Measurements from ENCODE around the gene ARAP3.

The ARAP3 gene

DNA sequence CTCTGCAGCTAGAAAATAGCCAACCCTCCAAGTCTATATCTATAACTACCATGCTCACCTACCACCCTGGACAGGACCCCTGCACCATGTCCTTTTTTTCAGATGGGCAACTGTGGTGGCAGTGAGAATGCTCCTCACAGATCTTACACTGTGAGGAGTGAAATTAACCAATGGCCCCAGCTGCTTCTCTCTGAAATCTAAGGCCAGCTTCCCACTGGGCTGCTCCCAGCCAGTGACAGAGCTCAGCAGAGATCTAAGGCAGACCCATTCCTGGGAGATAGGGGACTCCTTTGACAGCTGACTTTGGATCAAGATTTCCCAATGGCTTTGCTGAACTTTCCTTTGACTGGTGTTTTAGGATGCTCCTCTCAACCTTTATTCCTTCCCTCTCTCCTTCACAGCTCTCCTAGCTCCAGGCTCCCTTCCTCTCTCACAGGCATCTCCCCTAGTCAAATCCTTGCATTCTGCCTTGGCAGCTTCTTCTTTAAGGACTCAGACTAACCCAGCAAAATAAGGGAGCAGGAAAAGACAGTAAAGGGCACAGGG, 1.6 kb upstream of the ARAP3 start:
- Histone ChIP-seq H3K9me3 (ENCODE audit: control extremely low read depth in 1 of 5, control insufficient read depth in 4 of 5, insufficient read depth in 2 of 5, low read depth in 1 of 5, low read length in 4 of 5) (no peaks in the 10 kb centered on the region), H3K36me3 (ENCODE audit: control insufficient read depth in 4 of 4, insufficient read depth in 4 of 4, low read length in 3 of 4) (no peaks in the 10 kb centered on the region), H3K27ac (ENCODE audit: insufficient read depth in 1 of 2, low read depth in 1 of 2, low read length in 2 of 2, poor library complexity in 1 of 2, severe bottlenecking in 2 of 2) (no peak overlapping the region), H3K4me3 (ENCODE audit: control insufficient read depth in 1 of 7, extremely low read depth in 1 of 7, insufficient read depth in 4 of 7, low read depth in 2 of 7, low read length in 6 of 7) (no peak overlapping the region), H3K4me1 (ENCODE audit: control extremely low read depth in 1 of 4, control insufficient read depth in 4 of 4, insufficient read depth in 4 of 4, low read length in 3 of 4) (peaks cover 7 to 29% (median 23%) of the 10 kb centered on the region in 4 experiments), H3K27me3 (replicated peaks in 2 of 5; ENCODE audit: control insufficient read depth in 4 of 5, insufficient read depth in 5 of 5, low read length in 4 of 5) (peaks cover 0 to 16% (median 2%) of the 10 kb centered on the region in 5 experiments)
- DNase-seq, result no peak
- ChIA-PET POLR2A (interaction anchor here (0.7 kb wide), 1 partner anchor 277 kb away, joined by 3 read pairs; no protein-coding TSS in a partner anchor), CTCF (interaction anchor here (0.9 to 2.9 kb wide), 11 partner anchors 8 to 285 kb away, joined by 3 to 28 read pairs (median 5); partner anchors contain the start of gene RNF14)

DNA sequence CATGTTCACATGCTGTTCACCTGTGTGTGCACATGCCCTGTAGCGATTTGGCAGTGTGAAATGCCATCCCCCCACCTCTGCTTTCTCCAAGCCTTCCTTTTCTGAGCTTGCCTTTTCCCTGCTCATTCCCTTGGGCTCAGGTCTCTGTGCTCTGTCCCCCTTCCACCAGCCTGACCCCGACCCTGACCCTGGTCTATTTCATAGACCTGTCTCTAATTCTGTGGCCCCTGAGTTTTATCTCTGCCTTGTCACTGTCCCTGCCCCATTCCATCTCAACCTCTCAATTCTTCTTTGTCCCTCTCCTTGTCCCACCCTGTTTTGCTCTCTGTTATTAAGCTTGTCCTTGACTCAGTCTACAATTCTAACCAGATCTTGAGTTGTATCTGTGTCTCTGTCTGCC, 735 bp downstream of the ARAP3 start:
- CTCF ChIA-PET, result interaction anchor here (0.6 to 2.9 kb wide), 5 partner anchors 11 to 279 kb away, joined by 3 to 10 read pairs (median 3); no protein-coding TSS in a partner anchor
- no peak overlapping the region for H3K27ac ChIP-seq (ENCODE audit: insufficient read depth in 1 of 2, low read depth in 1 of 2, low read length in 2 of 2, poor library complexity in 1 of 2, severe bottlenecking in 2 of 2)

DNA sequence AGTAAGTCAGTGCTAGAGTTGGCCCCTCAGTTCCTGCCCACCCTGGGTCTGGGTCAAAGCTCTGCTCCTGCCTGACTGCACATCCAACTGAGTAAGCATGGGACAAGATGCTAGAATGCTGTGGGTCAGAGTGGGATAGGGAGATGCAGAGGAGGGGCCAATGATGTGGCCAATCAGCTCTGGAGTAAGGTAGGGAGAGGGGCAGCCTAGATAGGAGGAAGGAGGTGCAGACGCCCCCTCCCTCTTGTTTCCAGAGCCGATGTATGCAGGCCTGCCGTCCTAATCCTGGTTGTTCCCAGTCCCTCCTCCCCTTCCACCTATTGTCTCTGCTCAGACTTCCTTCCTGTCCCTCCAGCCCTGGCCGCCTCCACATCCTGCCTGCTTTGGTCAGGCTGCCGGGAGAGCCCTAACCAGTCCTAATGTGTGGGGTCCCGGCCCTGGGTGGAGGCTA, 1.3 kb downstream of the ARAP3 start:
- Histone ChIP-seq H3K27me3 (replicated peaks in 2 of 5; ENCODE audit: control insufficient read depth in 4 of 5, insufficient read depth in 5 of 5, low read length in 4 of 5) (peaks cover 0 to 16% (median 2%) of the 10 kb centered on the region in 5 experiments), H3K36me3 (ENCODE audit: control insufficient read depth in 4 of 4, insufficient read depth in 4 of 4, low read length in 3 of 4) (no peaks in the 10 kb centered on the region), H3K27ac (ENCODE audit: insufficient read depth in 1 of 2, low read depth in 1 of 2, low read length in 2 of 2, poor library complexity in 1 of 2, severe bottlenecking in 2 of 2) (no peak overlapping the region), H3K9me3 (ENCODE audit: control extremely low read depth in 1 of 5, control insufficient read depth in 4 of 5, insufficient read depth in 2 of 5, low read depth in 1 of 5, low read length in 4 of 5) (no peaks in the 10 kb centered on the region), H3K4me1 (ENCODE audit: control extremely low read depth in 1 of 4, control insufficient read depth in 4 of 4, insufficient read depth in 4 of 4, low read length in 3 of 4) (peaks cover 7 to 29% (median 23%) of the 10 kb centered on the region in 4 experiments), H3K4me3 (ENCODE audit: control insufficient read depth in 1 of 7, extremely low read depth in 1 of 7, insufficient read depth in 4 of 7, low read depth in 2 of 7, low read length in 6 of 7) (no peak overlapping the region)
- 86% methylated on average over 1 of the region's 6 CpGs for WGBS (ENCODE audit: insufficient coverage)
- ChIA-PET POLR2A (no interaction called here), CTCF (interaction anchor here (0.6 to 2.2 kb wide), 5 partner anchors 10 to 262 kb away, joined by 3 to 7 read pairs (median 3); no protein-coding TSS in a partner anchor)
- no peak for DNase-seq

More for the DNA sequence above, 735 bp downstream of the ARAP3 start:
- WGBS (ENCODE audit: insufficient coverage), result 83% methylated on average over 2 of the region's 2 CpGs
- Histone ChIP-seq H3K4me1 (ENCODE audit: control extremely low read depth in 1 of 4, control insufficient read depth in 4 of 4, insufficient read depth in 4 of 4, low read length in 3 of 4) (peaks cover 7 to 29% (median 23%) of the 10 kb centered on the region in 4 experiments), H3K27me3 (replicated peaks in 2 of 5; ENCODE audit: control insufficient read depth in 4 of 5, insufficient read depth in 5 of 5, low read length in 4 of 5) (peaks cover 0 to 16% (median 2%) of the 10 kb centered on the region in 5 experiments), H3K4me3 (ENCODE audit: control insufficient read depth in 1 of 7, extremely low read depth in 1 of 7, insufficient read depth in 4 of 7, low read depth in 2 of 7, low read length in 6 of 7) (peak overlapping the region in 1 of 7 experiments; percentile 50), H3K36me3 (ENCODE audit: control insufficient read depth in 4 of 4, insufficient read depth in 4 of 4, low read length in 3 of 4) (no peaks in the 10 kb centered on the region), H3K9me3 (ENCODE audit: control extremely low read depth in 1 of 5, control insufficient read depth in 4 of 5, insufficient read depth in 2 of 5, low read depth in 1 of 5, low read length in 4 of 5) (no peaks in the 10 kb centered on the region)
- no peak for DNase-seq
- POLR2A ChIA-PET, result no interaction called here

DNA sequence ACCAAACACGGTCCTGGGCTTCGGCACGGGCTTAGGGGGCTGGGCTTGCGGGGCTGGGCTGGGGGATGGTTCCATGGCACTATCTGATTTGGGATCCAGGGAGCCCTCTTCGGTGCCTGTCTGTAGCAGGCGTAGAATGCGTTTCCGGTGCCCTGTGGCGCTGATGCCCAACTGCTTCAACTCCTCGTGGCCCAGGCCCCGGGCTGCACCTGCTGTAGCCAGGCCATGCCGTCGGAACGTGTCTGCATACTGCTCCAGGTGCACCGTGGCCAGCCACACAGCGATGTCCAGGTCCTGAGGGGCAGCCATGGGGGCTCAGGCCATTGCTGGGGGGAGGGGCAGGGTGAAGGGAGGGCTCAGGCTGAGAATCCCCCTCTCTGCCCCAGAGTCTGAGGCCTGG, 1.9 kb downstream of the ARAP3 start:
- no peak overlapping the region for H3K4me3 ChIP-seq (ENCODE audit: control insufficient read depth in 1 of 7, extremely low read depth in 1 of 7, insufficient read depth in 4 of 7, low read depth in 2 of 7, low read length in 6 of 7)
- no peak for DNase-seq
- no peaks in the 10 kb centered on the region for H3K36me3 ChIP-seq (ENCODE audit: control insufficient read depth in 4 of 4, insufficient read depth in 4 of 4, low read length in 3 of 4)
- WGBS (ENCODE audit: insufficient coverage), result 93% methylated on average over 15 of the region's 16 CpGs
- no peaks in the 10 kb centered on the region for H3K9me3 ChIP-seq (ENCODE audit: control extremely low read depth in 1 of 5, control insufficient read depth in 4 of 5, insufficient read depth in 2 of 5, low read depth in 1 of 5, low read length in 4 of 5)
- ChIA-PET CTCF (interaction anchor here (0.9 to 2.2 kb wide), 2 partner anchors 9 to 12 kb away, joined by 3 to 7 read pairs; no protein-coding TSS in a partner anchor), POLR2A (no interaction called here)
- H3K4me1 ChIP-seq (ENCODE audit: control extremely low read depth in 1 of 4, control insufficient read depth in 4 of 4, insufficient read depth in 4 of 4, low read length in 3 of 4), result peaks cover 7 to 29% (median 23%) of the 10 kb centered on the region in 4 experiments
- H3K27me3 ChIP-seq (replicated peaks in 2 of 5; ENCODE audit: control insufficient read depth in 4 of 5, insufficient read depth in 5 of 5, low read length in 4 of 5), result peaks cover 0 to 16% (median 2%) of the 10 kb centered on the region in 5 experiments
- no peak overlapping the region for H3K27ac ChIP-seq (ENCODE audit: insufficient read depth in 1 of 2, low read depth in 1 of 2, low read length in 2 of 2, poor library complexity in 1 of 2, severe bottlenecking in 2 of 2)

DNA sequence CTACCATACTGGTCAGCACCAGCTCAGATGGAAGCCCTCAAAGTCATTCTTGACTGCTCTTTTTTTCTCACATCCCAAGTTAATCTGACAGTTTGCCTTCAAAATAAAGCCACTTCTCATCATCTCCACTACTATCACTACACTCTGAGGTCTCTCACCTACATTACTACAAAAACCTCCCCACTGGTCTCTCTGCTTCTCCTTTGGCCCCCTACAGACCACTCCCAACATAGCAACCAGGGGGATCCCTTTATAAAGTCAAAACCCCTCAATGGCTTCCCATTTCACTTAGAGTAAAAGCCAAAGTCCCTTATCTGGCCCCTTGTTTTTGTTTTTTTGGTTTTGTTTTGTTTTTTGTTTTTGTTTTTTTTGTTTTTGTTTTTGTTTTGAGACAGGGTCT, 4.6 kb downstream of the ARAP3 start:
- ChIA-PET CTCF (interaction anchor here (0.7 to 1.6 kb wide), 5 partner anchors 9 to 283 kb away, joined by 3 to 6 read pairs (median 3); partner anchors contain the start of gene PCDH12), POLR2A (no interaction called here)
- Histone ChIP-seq H3K27me3 (replicated peaks in 2 of 5; ENCODE audit: control insufficient read depth in 4 of 5, insufficient read depth in 5 of 5, low read length in 4 of 5) (peaks cover 0 to 15% (median 2%) of the 10 kb centered on the region in 5 experiments), H3K9me3 (ENCODE audit: control extremely low read depth in 1 of 5, control insufficient read depth in 4 of 5, insufficient read depth in 2 of 5, low read depth in 1 of 5, low read length in 4 of 5) (no peaks in the 10 kb centered on the region), H3K4me3 (ENCODE audit: control insufficient read depth in 1 of 7, extremely low read depth in 1 of 7, insufficient read depth in 4 of 7, low read depth in 2 of 7, low read length in 6 of 7) (no peak overlapping the region), H3K4me1 (ENCODE audit: control extremely low read depth in 1 of 4, control insufficient read depth in 4 of 4, insufficient read depth in 4 of 4, low read length in 3 of 4) (peaks cover 0 to 14% (median 8%) of the 10 kb centered on the region in 4 experiments), H3K27ac (ENCODE audit: insufficient read depth in 1 of 2, low read depth in 1 of 2, low read length in 2 of 2, poor library complexity in 1 of 2, severe bottlenecking in 2 of 2) (no peak overlapping the region), H3K36me3 (ENCODE audit: control insufficient read depth in 4 of 4, insufficient read depth in 4 of 4, low read length in 3 of 4) (no peaks in the 10 kb centered on the region)
- peak; percentile 42 to 69 (median 67) for DNase-seq

DNA sequence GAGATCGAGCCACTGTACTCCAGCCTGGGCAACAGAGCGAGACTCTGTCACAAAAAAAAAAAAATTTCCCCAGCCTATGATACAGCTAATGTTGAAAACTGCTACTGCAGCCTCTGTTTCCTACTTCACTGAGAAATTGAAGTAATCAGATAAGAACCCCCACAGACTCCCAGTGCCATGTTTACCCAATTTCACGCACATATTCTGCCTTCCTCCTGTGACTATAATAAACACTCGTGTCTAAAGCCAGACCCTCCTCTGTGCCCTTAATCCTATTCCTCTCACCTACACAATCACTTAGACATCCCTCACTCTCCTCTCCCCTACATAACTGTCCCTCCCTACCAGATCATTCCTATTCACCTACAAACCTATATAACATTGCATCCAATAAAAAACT, 6.4 kb downstream of the ARAP3 start:
- Histone ChIP-seq H3K27ac (ENCODE audit: insufficient read depth in 1 of 2, low read depth in 1 of 2, low read length in 2 of 2, poor library complexity in 1 of 2, severe bottlenecking in 2 of 2) (no peak overlapping the region), H3K4me1 (ENCODE audit: control extremely low read depth in 1 of 4, control insufficient read depth in 4 of 4, insufficient read depth in 4 of 4, low read length in 3 of 4) (peaks cover 0 to under 1% (median 0%) of the 10 kb centered on the region in 4 experiments), H3K36me3 (ENCODE audit: control insufficient read depth in 4 of 4, insufficient read depth in 4 of 4, low read length in 3 of 4) (no peaks in the 10 kb centered on the region), H3K9me3 (ENCODE audit: control extremely low read depth in 1 of 5, control insufficient read depth in 4 of 5, insufficient read depth in 2 of 5, low read depth in 1 of 5, low read length in 4 of 5) (no peaks in the 10 kb centered on the region), H3K4me3 (ENCODE audit: control insufficient read depth in 1 of 7, extremely low read depth in 1 of 7, insufficient read depth in 4 of 7, low read depth in 2 of 7, low read length in 6 of 7) (no peak overlapping the region), H3K27me3 (replicated peaks in 2 of 5; ENCODE audit: control insufficient read depth in 4 of 5, insufficient read depth in 5 of 5, low read length in 4 of 5) (peaks cover 0 to 1% (median 0%) of the 10 kb centered on the region in 5 experiments)
- 92% methylated on average over 4 of the region's 4 CpGs for WGBS (ENCODE audit: insufficient coverage)
- CTCF ChIA-PET, result interaction anchor here (1.4 to 1.6 kb wide), 4 partner anchors 9 to 285 kb away, joined by 3 to 6 read pairs (median 6); no protein-coding TSS in a partner anchor
- POLR2A ChIA-PET, result no interaction called here
- DNase-seq, result no peak

DNA sequence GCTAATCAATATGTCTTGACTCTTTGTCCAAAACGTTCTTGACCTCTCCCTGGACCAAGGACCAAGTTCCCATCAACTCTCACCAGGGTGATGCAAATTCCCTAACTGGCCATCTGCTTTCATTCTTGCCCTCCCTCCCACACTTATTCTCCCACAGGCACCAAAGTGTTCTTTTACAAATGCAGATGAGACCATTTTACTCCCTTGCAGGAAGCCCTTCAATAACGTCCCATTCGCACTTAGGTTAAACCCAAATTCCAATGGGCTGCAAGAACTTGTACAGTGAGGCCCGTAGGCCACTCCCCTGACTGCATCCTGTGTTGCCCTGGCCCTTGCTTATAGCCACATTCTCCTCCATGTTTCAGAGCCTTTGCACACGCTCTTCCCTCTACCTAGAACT, 7.3 kb downstream of the ARAP3 start:
- no peak overlapping the region for H3K4me3 ChIP-seq (ENCODE audit: control insufficient read depth in 1 of 7, extremely low read depth in 1 of 7, insufficient read depth in 4 of 7, low read depth in 2 of 7, low read length in 6 of 7)
- no peak overlapping the region for H3K27ac ChIP-seq (ENCODE audit: insufficient read depth in 1 of 2, low read depth in 1 of 2, low read length in 2 of 2, poor library complexity in 1 of 2, severe bottlenecking in 2 of 2)
- H3K9me3 ChIP-seq (ENCODE audit: control extremely low read depth in 1 of 5, control insufficient read depth in 4 of 5, insufficient read depth in 2 of 5, low read depth in 1 of 5, low read length in 4 of 5), result no peaks in the 10 kb centered on the region
- ChIA-PET CTCF (no interaction called here), POLR2A (no interaction called here)
- 97% methylated on average over 5 of the region's 5 CpGs for WGBS (ENCODE audit: insufficient coverage)
- H3K4me1 ChIP-seq (ENCODE audit: control extremely low read depth in 1 of 4, control insufficient read depth in 4 of 4, insufficient read depth in 4 of 4, low read length in 3 of 4), result no peaks in the 10 kb centered on the region
- H3K36me3 ChIP-seq (ENCODE audit: control insufficient read depth in 4 of 4, insufficient read depth in 4 of 4, low read length in 3 of 4), result no peaks in the 10 kb centered on the region
- DNase-seq, result no peak
- no peaks in the 10 kb centered on the region for H3K27me3 ChIP-seq (replicated peaks in 2 of 5; ENCODE audit: control insufficient read depth in 4 of 5, insufficient read depth in 5 of 5, low read length in 4 of 5)
